ENCODE data around the gene SETD3.

Gene SETD3

GRCh38 chr14:99476864-99477263 lies 3.8 kb downstream of the SETD3 start:
- H3K4me3 ChIP-seq (ENCODE audit: low read depth, low read length) = no peak overlapping the region
- no peak for DNase-seq (ENCODE audit: low read depth, low spot score)
- ChIA-PET POLR2A (no interaction called here), CTCF (no interaction called here)
- TF ChIP-seq CTCF (IDR thresholded peaks at IDR 0.05; ENCODE audit: insufficient read depth, low read length, missing control alignments) = no peak

DNA sequence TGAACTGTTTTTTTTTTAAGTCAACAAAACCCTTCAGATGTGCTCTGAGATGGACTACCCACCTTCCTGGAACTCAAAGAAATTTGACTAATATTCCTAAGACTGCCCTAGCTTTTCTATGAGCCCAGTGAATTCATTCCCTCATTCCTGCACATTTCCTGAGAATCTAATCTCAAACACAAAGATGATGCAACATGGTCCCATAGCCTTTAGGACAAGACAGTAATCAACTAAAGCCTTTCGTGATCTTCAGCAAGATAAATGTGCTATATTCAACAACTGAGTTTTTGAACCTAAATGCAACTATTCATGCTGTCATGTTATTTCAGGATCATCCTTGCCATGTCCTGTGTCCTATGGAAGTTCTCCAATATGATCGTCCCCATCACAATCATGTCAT lies 5.0 kb downstream of the SETD3 start:
- DNase-seq (ENCODE audit: low read depth, low spot score) = no peak
- ChIA-PET POLR2A (no interaction called here), CTCF (interaction anchor here (0.8 kb wide), 1 partner anchor 87 kb away, joined by 4 read pairs; no protein-coding TSS in a partner anchor)
- no peak for TF ChIP-seq CTCF (IDR thresholded peaks at IDR 0.05; ENCODE audit: insufficient read depth, low read length, missing control alignments)
- no peak overlapping the region for H3K4me3 ChIP-seq (ENCODE audit: low read depth, low read length)

GRCh38 chr14:99475179-99475578 lies 5.5 kb downstream of the SETD3 start:
- CTCF ChIA-PET = interaction anchor here (0.8 to 0.9 kb wide), 2 partner anchors 86 to 153 kb away, joined by 3 to 4 read pairs; no protein-coding TSS in a partner anchor
- DNase-seq (ENCODE audit: low read depth, low spot score) = no peak

DNA sequence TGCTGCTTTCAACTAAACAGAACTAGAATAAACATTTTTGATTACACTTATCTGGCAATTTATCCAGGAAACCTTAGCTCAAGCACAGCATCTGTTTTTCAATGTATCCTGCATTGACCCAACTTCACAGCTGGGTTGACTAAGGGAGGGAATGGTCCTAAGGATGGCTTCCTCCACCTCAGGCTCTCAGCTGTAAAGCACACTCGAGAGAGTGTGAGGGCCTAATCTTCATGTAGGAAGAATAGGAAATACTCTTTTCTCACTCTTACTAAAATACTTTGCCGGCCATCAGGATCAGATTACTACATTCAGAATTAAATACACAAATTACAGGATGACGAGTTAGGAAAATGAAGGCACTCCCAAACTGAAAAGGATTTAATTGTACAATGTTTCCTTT lies 7.2 kb downstream of the SETD3 start:
- TF ChIP-seq CTCF (IDR thresholded peaks at IDR 0.05; ENCODE audit: insufficient read depth, low read length, missing control alignments) = no peak
- no peak for DNase-seq (ENCODE audit: low read depth, low spot score)
- CTCF ChIA-PET = no interaction called here
- POLR2A ChIA-PET = no interaction called here
- H3K4me3 ChIP-seq (ENCODE audit: low read depth, low read length) = no peak overlapping the region

More at GRCh38 chr14:99475179-99475578, 5.5 kb downstream of the SETD3 start:
- no peak overlapping the region for H3K4me3 ChIP-seq (ENCODE audit: low read depth, low read length)
- POLR2A ChIA-PET = no interaction called here
- TF ChIP-seq CTCF (IDR thresholded peaks at IDR 0.05; ENCODE audit: insufficient read depth, low read length, missing control alignments) = no peak

DNA sequence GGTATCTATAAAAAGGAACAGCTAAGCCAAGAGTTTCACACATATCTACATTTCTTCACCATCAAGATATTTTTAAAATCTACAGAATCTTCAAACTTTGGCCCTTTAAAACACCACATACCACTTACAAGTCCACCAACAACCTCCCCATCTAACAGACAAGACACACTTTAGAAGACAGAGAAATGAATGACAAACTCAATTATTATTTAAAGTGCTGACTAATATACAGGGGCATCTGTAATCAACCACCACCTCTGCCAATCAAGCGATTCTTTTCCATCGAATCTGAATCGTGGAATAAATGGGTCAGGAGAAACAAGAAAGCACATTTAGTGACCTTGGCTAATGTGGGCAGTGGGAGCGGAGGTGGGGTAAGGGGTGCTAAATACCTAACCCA lies 7.7 kb downstream of the SETD3 start:
- DNase-seq (ENCODE audit: low read depth, low spot score) = no peak
- no peak overlapping the region for H3K4me3 ChIP-seq (ENCODE audit: low read depth, low read length)
- POLR2A ChIA-PET = no interaction called here
- no peak for TF ChIP-seq CTCF (IDR thresholded peaks at IDR 0.05; ENCODE audit: insufficient read depth, low read length, missing control alignments)
- CTCF ChIA-PET = interaction anchor here (1.7 kb wide), 1 partner anchor 46 kb away, joined by 3 read pairs; no protein-coding TSS in a partner anchor

DNA sequence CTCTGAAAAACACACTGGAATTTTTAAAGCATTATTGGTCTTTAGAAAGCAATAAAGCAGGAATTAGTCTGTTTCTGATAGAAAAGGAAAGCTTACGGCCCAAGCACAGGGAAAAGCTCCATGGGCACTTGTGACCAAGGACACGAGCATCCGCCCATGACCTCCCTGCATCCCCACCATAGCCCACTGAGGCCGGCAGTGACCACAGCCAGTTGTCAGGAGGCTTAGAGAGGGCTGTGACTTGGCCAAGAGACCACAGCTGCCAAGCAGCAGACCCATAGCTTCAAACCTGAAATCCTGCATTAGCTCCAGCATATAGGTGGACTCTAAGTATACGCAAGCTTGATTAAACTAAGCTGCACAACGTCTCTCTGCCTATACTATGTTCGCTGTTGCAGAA lies 8.9 kb downstream of the SETD3 start:
- CTCF ChIA-PET = interaction anchor here (1.3 to 1.7 kb wide), 4 partner anchors 9 to 44 kb away, joined by 3 to 9 read pairs (median 5); partner anchors contain the start of genes CCNK and SETD3
- POLR2A ChIA-PET = no interaction called here
- DNase-seq (ENCODE audit: low read depth, low spot score) = no peak
- TF ChIP-seq CTCF (IDR thresholded peaks at IDR 0.05; ENCODE audit: insufficient read depth, low read length, missing control alignments) = no peak
- H3K4me3 ChIP-seq (ENCODE audit: low read depth, low read length) = no peak overlapping the region
